IMR-90 (cell line): ENCODE results near the gene NTMT1.

ENCODE experiments used
- BHLHE40 ChIP-seq: fragments of 150-350 bp; IDR thresholded peaks from 2 replicates; pipeline ENCODE4 v1.6.1; 2016; ENCODE audit warnings: mild to moderate bottlenecking, low read depth, low read length
- CEBPB ChIP-seq: IDR thresholded peaks from 2 replicates; pipeline ENCODE4 v1.6.1; 2012; ENCODE audit warnings: low read depth, low read length, improper control_type of control experiment
- CHD1 ChIP-seq: IDR thresholded peaks from 2 replicates; pipeline ENCODE4 v1.6.1; 2012; ENCODE audit warnings: low read depth, low read length, improper control_type of control experiment
- MAFK ChIP-seq: IDR thresholded peaks from 2 replicates; pipeline ENCODE4 v1.6.1; 2012; ENCODE audit warnings: low read depth, low read length, improper control_type of control experiment
- MAZ ChIP-seq: IDR thresholded peaks from 2 replicates; pipeline ENCODE4 v1.6.1; 2012; ENCODE audit warnings: low read depth, mild to moderate bottlenecking, low read length, improper control_type of control experiment, moderate library complexity, borderline replicate concordance
- POLR2A ChIP-seq: IDR thresholded peaks from 2 replicates; pipeline ENCODE4 v1.6.1; 2012; ENCODE audit warnings: mild to moderate bottlenecking, low read depth, low read length
- RCOR1 ChIP-seq: IDR thresholded peaks from 2 replicates; pipeline ENCODE4 v1.6.1; 2012; ENCODE audit warnings: mild to moderate bottlenecking, low read length, improper control_type of control experiment; ENCODE audit not compliant: insufficient replicate concordance
- SMC3 ChIP-seq: fragments of 150-350 bp; IDR thresholded peaks from 2 replicates; pipeline ENCODE4 v1.6.1; 2016; ENCODE audit warnings: low read depth, mild to moderate bottlenecking, antibody characterized with exemption, low read length, moderate library complexity
- TF ChIP-seq, protein P1 (sequence below): conservative IDR thresholded peaks from 2 replicates; pipeline ENCODE4 v1.5.1; 2012; ENCODE audit warnings: mild to moderate bottlenecking, low read depth, low read length, improper control_type of control experiment
- TF ChIP-seq, protein P2 (sequence below): fragments of 150-350 bp; IDR thresholded peaks from 2 replicates; pipeline ENCODE4 v1.6.1; 2016; ENCODE audit warnings: low read depth, mild to moderate bottlenecking, low read length, moderate library complexity, borderline replicate concordance

DNA sequence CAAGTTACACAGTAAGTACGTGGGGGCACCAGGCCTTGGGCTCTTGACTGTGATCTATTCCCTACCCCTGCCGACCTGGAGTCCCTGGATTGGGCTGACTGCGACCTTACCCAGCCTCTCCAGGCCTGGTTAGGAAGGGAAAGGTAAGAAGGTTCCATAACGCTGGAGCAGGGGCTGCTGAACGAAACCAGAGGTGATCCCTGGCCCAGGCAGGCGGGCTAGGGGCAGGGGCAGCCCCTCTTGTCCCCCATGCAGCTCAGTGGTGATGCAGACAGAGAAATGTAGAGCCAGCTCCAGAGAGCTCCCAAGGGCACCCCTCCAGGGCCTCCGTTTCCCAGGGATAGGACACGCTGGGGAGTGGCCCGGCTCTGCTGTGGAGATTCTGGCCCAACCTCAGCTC is 53.6 kb downstream of the NTMT1 start:
- TF ChIP-seq, protein P1, sequence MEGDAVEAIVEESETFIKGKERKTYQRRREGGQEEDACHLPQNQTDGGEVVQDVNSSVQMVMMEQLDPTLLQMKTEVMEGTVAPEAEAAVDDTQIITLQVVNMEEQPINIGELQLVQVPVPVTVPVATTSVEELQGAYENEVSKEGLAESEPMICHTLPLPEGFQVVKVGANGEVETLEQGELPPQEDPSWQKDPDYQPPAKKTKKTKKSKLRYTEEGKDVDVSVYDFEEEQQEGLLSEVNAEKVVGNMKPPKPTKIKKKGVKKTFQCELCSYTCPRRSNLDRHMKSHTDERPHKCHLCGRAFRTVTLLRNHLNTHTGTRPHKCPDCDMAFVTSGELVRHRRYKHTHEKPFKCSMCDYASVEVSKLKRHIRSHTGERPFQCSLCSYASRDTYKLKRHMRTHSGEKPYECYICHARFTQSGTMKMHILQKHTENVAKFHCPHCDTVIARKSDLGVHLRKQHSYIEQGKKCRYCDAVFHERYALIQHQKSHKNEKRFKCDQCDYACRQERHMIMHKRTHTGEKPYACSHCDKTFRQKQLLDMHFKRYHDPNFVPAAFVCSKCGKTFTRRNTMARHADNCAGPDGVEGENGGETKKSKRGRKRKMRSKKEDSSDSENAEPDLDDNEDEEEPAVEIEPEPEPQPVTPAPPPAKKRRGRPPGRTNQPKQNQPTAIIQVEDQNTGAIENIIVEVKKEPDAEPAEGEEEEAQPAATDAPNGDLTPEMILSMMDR, result no peak
- TF ChIP-seq, protein P2, sequence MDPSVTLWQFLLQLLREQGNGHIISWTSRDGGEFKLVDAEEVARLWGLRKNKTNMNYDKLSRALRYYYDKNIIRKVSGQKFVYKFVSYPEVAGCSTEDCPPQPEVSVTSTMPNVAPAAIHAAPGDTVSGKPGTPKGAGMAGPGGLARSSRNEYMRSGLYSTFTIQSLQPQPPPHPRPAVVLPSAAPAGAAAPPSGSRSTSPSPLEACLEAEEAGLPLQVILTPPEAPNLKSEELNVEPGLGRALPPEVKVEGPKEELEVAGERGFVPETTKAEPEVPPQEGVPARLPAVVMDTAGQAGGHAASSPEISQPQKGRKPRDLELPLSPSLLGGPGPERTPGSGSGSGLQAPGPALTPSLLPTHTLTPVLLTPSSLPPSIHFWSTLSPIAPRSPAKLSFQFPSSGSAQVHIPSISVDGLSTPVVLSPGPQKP, result no peak
- TF ChIP-seq MAFK (no peak), CEBPB (no peak), RCOR1 (no peak), POLR2A (no peak), BHLHE40 (no peak), MAZ (no peak), SMC3 (no peak), CHD1 (no peak)
